Fibroblast of mammary gland (primary cell): ENCODE data around the gene IL13RA1.

ENCODE experiments used
- DNase-seq: peaks from one replicate; pipeline ENCODE4 v3.0.0-alpha.2; 2010; ENCODE audit warnings: low read depth
- H3K4me3 ChIP-seq: 2 replicates; pipeline ENCODE4 v1.5.1; 2011; ENCODE audit warnings: low read depth, mild to moderate bottlenecking, low read length, moderate library complexity; ENCODE audit not compliant: control insufficient read depth
- CTCF ChIP-seq: conservative IDR thresholded peaks from 2 replicates; pipeline ENCODE4 v1.5.1; 2011; ENCODE audit warnings: low read depth, low read length, inconsistent platforms; ENCODE audit not compliant: control insufficient read depth, insufficient read depth

The IL13RA1 gene

GRCh38 chrX:118773782-118774181 lies 46.4 kb downstream of the IL13RA1 start:
- no peak overlapping the region for H3K4me3 ChIP-seq
- no peak for DNase-seq
- TF ChIP-seq CTCF = no peak

GRCh38 chrX:118779581-118779980 lies 52.2 kb downstream of the IL13RA1 start:
- no peak for TF ChIP-seq CTCF
- peak; percentile 59 for DNase-seq
- H3K4me3 ChIP-seq = no peak overlapping the region

- H3K4me3 ChIP-seq = no peak overlapping the region
- DNase-seq = peak; percentile 57
- no peak for TF ChIP-seq CTCF
Observed at GRCh38 chrX:118780509-118780908, 53.1 kb downstream of the IL13RA1 start.

GRCh38 chrX:118780911-118781310 lies 53.5 kb downstream of the IL13RA1 start:
- peak; percentile 59 for DNase-seq
- TF ChIP-seq CTCF = no peak
- no peak overlapping the region for H3K4me3 ChIP-seq

GRCh38 chrX:118795528-118796280 lies 68.3 kb downstream of the IL13RA1 start:
- peak; percentile 40 for DNase-seq
- TF ChIP-seq CTCF = no peak
- H3K4me3 ChIP-seq = no peak overlapping the region

- TF ChIP-seq CTCF = no peak
- peak; percentile 58 for DNase-seq
- no peak overlapping the region for H3K4me3 ChIP-seq
Observed at GRCh38 chrX:118802857-118803256, 75.5 kb downstream of the IL13RA1 start.
